Measurements from ENCODE around the gene FNIP2. TPM values are rescaled to one million over a fixed set of nuclear protein-coding genes. Genes with fewer than 3 reads are reported as not detected.

The FNIP2 gene
- total RNA-seq, 4 donors from 2014 or later, result 21.4 to 31.7 (median 28.1) TPM

GRCh38 chr4:158786121-158786601, 17.3 kb downstream of the FNIP2 start:
- no peak overlapping the region for H3K27ac ChIP-seq

DNA sequence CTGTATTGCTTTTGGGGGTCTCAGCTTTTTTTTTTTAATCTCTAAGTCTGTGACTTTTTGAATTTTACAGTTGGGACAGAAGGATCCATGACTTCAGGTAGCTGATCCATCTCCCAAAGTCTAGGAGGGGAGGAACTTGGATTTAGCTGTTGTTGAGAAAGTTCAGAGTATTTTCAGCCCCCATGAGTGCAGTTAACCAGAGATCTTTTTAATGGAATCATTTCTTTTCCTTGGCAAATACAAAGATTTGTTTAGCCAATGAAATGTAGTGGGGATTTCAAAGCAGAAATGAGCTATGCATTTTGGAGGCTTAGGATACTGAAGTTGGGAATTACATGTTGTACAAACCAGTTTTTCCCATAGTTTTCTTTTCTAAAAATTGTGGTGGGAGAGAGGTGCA, 18.1 kb downstream of the FNIP2 start:
- no peak for TF ChIP-seq EP300 (IDR thresholded peaks at IDR 0.05)
- TF ChIP-seq POLR2AphosphoS5 (IDR thresholded peaks at IDR 0.05), result no peak
- TF ChIP-seq CTCF (IDR thresholded peaks at IDR 0.05), result no peak
- TF ChIP-seq POLR2A (IDR thresholded peaks at IDR 0.05), result no peak
- H3K27me3 ChIP-seq, result no peaks in the 10 kb centered on the region
- H3K36me3 ChIP-seq, result no peaks in the 10 kb centered on the region
- H3K9me3 ChIP-seq, result no peaks in the 10 kb centered on the region
- H3K27ac ChIP-seq, result no peak overlapping the region
- H3K4me1 ChIP-seq, result peaks cover 52% of the 10 kb centered on the region
- no peak overlapping the region for H3K4me3 ChIP-seq
- DNase-seq (ENCODE audit: low spot score in 2 of 2), result no peak

More at GRCh38 chr4:158786121-158786601, 17.3 kb downstream of the FNIP2 start:
- no peaks in the 10 kb centered on the region for H3K9me3 ChIP-seq
- WGBS, result 29% methylated on average over 4 of the region's 4 CpGs
- peaks cover 54% of the 10 kb centered on the region for H3K4me1 ChIP-seq
- H3K36me3 ChIP-seq, result no peaks in the 10 kb centered on the region
- H3K4me3 ChIP-seq, result no peak overlapping the region
- H3K27me3 ChIP-seq, result no peaks in the 10 kb centered on the region
- no peak for DNase-seq (ENCODE audit: low spot score in 2 of 2)
- TF ChIP-seq EP300 (IDR thresholded peaks at IDR 0.05), result no peak
- no peak for TF ChIP-seq POLR2A (IDR thresholded peaks at IDR 0.05)
- TF ChIP-seq POLR2AphosphoS5 (IDR thresholded peaks at IDR 0.05), result no peak
- TF ChIP-seq CTCF (IDR thresholded peaks at IDR 0.05), result no peak

DNA sequence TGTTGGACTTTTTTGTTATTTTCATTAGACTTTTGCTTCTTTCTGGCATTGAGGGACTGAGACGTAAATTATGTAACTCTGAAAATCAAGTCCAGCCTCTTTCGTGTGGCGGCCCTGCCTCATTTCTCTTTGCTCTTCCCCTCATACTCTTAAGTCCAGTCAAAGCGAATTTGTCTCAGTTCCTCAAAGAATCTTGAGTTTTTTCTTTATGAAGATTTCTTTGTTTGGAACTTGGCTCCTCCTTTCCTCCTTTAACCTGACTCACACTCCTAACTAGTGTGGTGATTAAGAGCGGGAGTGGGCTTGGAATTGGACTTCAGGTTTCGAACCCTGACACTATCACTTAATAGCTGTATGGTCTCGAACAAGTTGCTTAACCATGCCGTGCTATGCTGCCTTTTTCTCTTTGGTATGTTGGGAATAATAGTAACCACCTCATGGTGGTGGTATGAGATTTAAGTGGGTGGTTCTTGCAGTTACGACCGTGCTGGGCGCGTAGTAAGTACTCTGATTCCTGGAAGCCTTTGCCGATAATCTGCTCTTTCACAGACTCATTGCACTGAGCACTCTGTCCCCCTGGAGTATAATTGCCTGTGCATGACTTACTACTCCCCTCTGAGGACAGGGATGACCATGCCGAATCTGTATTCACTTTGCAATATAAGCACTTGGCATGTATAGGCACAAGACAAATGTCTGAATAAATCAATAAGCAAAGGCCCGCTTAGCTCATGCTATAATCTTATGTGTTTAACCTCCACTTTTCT, 19.1 kb downstream of the FNIP2 start:
- WGBS, result 90% methylated on average over 15 of the region's 15 CpGs
- H3K27ac ChIP-seq, result no peak overlapping the region

DNA sequence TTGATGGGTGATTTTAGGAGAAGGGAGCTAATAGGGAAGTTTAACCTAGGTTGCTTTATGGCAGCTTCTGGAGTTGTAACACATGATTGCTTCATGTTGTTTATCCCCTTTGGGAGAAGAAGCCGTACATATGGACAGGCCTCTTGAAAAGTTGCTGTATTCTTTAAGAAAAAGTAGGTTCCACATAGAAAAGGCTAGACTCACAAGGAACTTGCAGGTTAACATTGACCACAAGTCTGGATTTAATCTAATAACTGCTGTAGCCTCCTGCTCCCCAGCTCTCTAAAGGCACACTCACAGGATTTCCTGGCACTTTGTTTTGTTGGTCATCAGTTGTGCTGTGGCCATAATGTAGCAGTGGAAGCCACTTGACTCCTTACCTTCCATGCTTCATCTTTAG, 19.7 kb downstream of the FNIP2 start:
- WGBS, result 84% methylated on average over 1 of the region's 1 CpG
- TF ChIP-seq POLR2AphosphoS5 (IDR thresholded peaks at IDR 0.05) (no peak), EP300 (IDR thresholded peaks at IDR 0.05) (no peak), CTCF (IDR thresholded peaks at IDR 0.05) (no peak), POLR2A (IDR thresholded peaks at IDR 0.05) (no peak)
- H3K27ac ChIP-seq, result no peak overlapping the region
- H3K4me3 ChIP-seq, result no peak overlapping the region
- peaks cover 39% of the 10 kb centered on the region for H3K4me1 ChIP-seq
- DNase-seq (ENCODE audit: low spot score in 2 of 2), result no peak
- H3K9me3 ChIP-seq, result no peaks in the 10 kb centered on the region
- H3K27me3 ChIP-seq, result no peaks in the 10 kb centered on the region
- H3K36me3 ChIP-seq, result no peaks in the 10 kb centered on the region

More for the DNA sequence above, 19.1 kb downstream of the FNIP2 start:
- Histone ChIP-seq H3K4me3 (no peak overlapping the region), H3K27me3 (no peaks in the 10 kb centered on the region), H3K4me1 (peaks cover 45% of the 10 kb centered on the region), H3K9me3 (no peaks in the 10 kb centered on the region), H3K36me3 (no peaks in the 10 kb centered on the region)
- no peak for TF ChIP-seq EP300 (IDR thresholded peaks at IDR 0.05)
- no peak for TF ChIP-seq POLR2AphosphoS5 (IDR thresholded peaks at IDR 0.05)
- TF ChIP-seq POLR2A (IDR thresholded peaks at IDR 0.05), result no peak
- TF ChIP-seq CTCF (IDR thresholded peaks at IDR 0.05), result no peak
- no peak for DNase-seq (ENCODE audit: low spot score in 2 of 2)

DNA sequence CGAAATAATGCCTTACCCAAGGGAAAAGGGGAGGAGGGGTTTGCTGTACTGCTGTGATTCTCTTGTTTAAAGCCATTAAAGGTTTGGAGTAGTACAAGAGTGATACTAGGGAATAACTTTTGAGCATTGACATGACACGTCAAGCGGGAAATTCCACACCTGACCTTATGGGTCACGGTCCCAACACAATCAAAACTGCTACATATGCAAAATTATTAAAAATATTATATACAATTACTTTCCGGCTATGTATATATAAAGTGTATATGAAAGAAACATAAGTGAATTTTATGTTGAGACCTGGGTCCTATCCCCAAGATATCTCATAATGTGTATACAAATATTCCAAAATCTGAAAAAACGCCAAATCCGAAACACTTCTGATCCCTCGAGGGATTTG, 21.0 kb downstream of the FNIP2 start:
- no peak overlapping the region for H3K27ac ChIP-seq
- DNase-seq (ENCODE audit: low spot score in 2 of 2), result no peak
- H3K36me3 ChIP-seq, result no peaks in the 10 kb centered on the region
- TF ChIP-seq POLR2AphosphoS5 (IDR thresholded peaks at IDR 0.05) (no peak), POLR2A (IDR thresholded peaks at IDR 0.05) (no peak), EP300 (IDR thresholded peaks at IDR 0.05) (no peak), CTCF (IDR thresholded peaks at IDR 0.05) (no peak)
- peaks cover 30% of the 10 kb centered on the region for H3K4me1 ChIP-seq
- H3K4me3 ChIP-seq, result no peak overlapping the region
- WGBS, result 91% methylated on average over 8 of the region's 8 CpGs
- no peaks in the 10 kb centered on the region for H3K27me3 ChIP-seq
- H3K9me3 ChIP-seq, result no peaks in the 10 kb centered on the region
